ENCODE results near the gene GBA2. TPM values are rescaled to one million over a fixed set of nuclear protein-coding genes. Genes with fewer than 3 reads are reported as not detected.
A peak's percentile ranks its signal among the peaks of the same experiment; 100 is the strongest.

GBA2 gene
- total RNA-seq, 1 donor from 2014 or later, result 68.0 TPM

DNA sequence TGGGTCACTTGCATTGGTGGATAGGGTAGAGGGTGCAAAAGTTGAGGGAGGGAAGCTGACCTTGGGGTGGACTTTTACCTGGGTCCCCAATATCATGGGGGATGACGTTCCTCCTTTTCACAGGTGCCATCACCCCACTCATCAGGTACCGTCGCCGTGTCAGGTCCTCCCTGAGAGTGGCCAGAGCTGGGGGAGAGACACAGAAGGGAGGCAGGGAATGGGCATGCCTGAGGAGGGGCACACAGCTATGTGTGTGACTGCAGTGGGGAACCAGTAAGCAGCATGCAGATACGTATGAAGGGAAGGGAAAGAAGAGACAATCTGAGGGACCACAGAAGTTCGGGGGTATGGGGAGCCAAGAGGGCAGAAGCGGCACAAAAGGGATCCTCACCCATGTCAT, 10.1 kb downstream of the GBA2 start:
- H3K27me3 ChIP-seq (ENCODE audit: low read depth), result no peaks in the 10 kb centered on the region
- H3K36me3 ChIP-seq, result peaks cover 99% of the 10 kb centered on the region
- no peaks in the 10 kb centered on the region for H3K9me3 ChIP-seq
- H3K27ac ChIP-seq, result no peak overlapping the region
- intact Hi-C loops (cut with DNase I), result no loop called here
- no peak overlapping the region for H3K4me3 ChIP-seq
- TF ChIP-seq, protein P1, sequence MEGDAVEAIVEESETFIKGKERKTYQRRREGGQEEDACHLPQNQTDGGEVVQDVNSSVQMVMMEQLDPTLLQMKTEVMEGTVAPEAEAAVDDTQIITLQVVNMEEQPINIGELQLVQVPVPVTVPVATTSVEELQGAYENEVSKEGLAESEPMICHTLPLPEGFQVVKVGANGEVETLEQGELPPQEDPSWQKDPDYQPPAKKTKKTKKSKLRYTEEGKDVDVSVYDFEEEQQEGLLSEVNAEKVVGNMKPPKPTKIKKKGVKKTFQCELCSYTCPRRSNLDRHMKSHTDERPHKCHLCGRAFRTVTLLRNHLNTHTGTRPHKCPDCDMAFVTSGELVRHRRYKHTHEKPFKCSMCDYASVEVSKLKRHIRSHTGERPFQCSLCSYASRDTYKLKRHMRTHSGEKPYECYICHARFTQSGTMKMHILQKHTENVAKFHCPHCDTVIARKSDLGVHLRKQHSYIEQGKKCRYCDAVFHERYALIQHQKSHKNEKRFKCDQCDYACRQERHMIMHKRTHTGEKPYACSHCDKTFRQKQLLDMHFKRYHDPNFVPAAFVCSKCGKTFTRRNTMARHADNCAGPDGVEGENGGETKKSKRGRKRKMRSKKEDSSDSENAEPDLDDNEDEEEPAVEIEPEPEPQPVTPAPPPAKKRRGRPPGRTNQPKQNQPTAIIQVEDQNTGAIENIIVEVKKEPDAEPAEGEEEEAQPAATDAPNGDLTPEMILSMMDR (IDR thresholded peaks at IDR 0.05), result no peak
- peaks cover 8% of the 10 kb centered on the region for H3K4me1 ChIP-seq
- no peak for DNase-seq
- no peak for ATAC-seq

- peaks cover 91% of the 10 kb centered on the region for H3K36me3 ChIP-seq
- TF ChIP-seq, protein P1 (IDR thresholded peaks at IDR 0.05), result no peak
- intact Hi-C loops (cut with DNase I), result no loop called here
Measured at GRCh38 chr9:35738186-35738585, 10.8 kb downstream of the GBA2 start.

DNA sequence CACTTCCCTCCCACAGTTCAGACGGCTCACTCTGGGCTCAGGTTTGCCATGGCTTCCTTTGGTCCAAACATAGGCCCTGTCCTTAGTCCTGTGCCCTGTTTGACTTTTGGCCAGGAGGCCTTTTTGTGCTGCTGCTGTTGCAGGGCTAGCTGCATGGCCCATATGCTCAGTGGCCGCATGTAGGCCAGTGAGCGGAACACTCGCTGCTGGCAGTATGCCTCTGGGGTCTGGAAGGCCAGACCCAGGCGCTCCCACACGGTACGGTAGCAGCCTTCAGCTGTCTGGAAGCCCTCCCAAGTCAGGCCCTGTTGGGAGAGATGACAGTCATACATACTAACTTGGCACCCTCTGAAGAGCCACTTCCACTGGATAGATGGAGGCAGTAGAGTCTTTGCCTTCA, 11.9 kb downstream of the GBA2 start:
- peaks cover 18% of the 10 kb centered on the region for H3K4me1 ChIP-seq
- no peak overlapping the region for H3K27ac ChIP-seq
- DNase-seq (no peak), ATAC-seq (no peak)
- H3K4me3 ChIP-seq, result no peak overlapping the region
- intact Hi-C loops (cut with DNase I), result no loop called here
- TF ChIP-seq, protein P1 (IDR thresholded peaks at IDR 0.05), result no peak
- H3K36me3 ChIP-seq, result peaks cover 81% of the 10 kb centered on the region
- H3K27me3 ChIP-seq (ENCODE audit: low read depth), result no peaks in the 10 kb centered on the region
- no peaks in the 10 kb centered on the region for H3K9me3 ChIP-seq

More at GRCh38 chr9:35738186-35738585, 10.8 kb downstream of the GBA2 start:
- Histone ChIP-seq H3K9me3 (no peaks in the 10 kb centered on the region), H3K27me3 (ENCODE audit: low read depth) (no peaks in the 10 kb centered on the region), H3K4me1 (peaks cover 15% of the 10 kb centered on the region), H3K4me3 (no peak overlapping the region), H3K27ac (no peak overlapping the region)
- ATAC-seq (no peak), DNase-seq (no peak)

DNA sequence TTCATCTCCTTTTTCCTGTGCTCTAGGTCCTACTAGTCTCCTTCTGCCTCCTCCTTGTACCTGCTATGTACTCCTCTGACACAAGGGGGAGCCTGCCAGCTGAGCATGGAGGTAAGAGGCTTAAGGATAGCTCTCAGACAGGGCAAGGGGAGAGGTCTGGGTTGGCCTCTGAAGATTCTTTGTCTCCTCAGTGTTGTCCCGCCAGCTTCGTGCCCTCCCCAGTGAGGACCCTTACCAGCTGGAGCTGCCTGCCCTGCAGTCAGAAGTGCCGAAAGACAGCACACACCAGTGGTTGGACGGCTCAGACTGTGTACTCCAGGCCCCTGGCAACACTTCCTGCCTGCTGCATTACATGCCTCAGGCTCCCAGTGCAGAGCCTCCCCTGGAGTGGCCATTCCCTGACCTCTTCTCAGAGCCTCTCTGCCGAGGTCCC, 12.8 kb downstream of the GBA2 start:
- intact Hi-C loops (cut with DNase I), result no loop called here
- H3K4me1 ChIP-seq, result peaks cover 18% of the 10 kb centered on the region
- H3K9me3 ChIP-seq, result no peaks in the 10 kb centered on the region
- H3K4me3 ChIP-seq, result no peak overlapping the region
- ATAC-seq (no peak), DNase-seq (peak; percentile 64)
- H3K36me3 ChIP-seq, result peaks cover 72% of the 10 kb centered on the region
- H3K27ac ChIP-seq, result peak overlapping the region; percentile 38
- H3K27me3 ChIP-seq (ENCODE audit: low read depth), result no peaks in the 10 kb centered on the region
- TF ChIP-seq, protein P1 (IDR thresholded peaks at IDR 0.05), result peak; percentile 73

GRCh38 chr9:35734096-35734495, 14.9 kb downstream of the GBA2 start:
- peaks cover 38% of the 10 kb centered on the region for H3K4me1 ChIP-seq
- no peak overlapping the region for H3K27ac ChIP-seq
- no peak overlapping the region for H3K4me3 ChIP-seq
- TF ChIP-seq, protein P1 (IDR thresholded peaks at IDR 0.05), result no peak
- intact Hi-C loops (cut with DNase I), result no loop called here
- H3K9me3 ChIP-seq, result no peaks in the 10 kb centered on the region
- H3K27me3 ChIP-seq (ENCODE audit: low read depth), result no peaks in the 10 kb centered on the region
- ATAC-seq, result no peak
- no peak for DNase-seq
- peaks cover 51% of the 10 kb centered on the region for H3K36me3 ChIP-seq
